Kidney (tissue), 14 donors: Measurements from ENCODE around the gene RPS6KA3. TPM values are rescaled to one million over a fixed set of nuclear protein-coding genes. Genes with fewer than 3 reads are reported as not detected.

Source experiments
- DNase-seq, 5 donors: peaks; one replicate each; pipeline ENCODE4 v3.0.0-alpha.2; 2013 to 2020
- FAIRE-seq: peaks from 2 replicates; lab custom pipeline; 2012; peaks lifted over from hg19 to GRCh38; lab: Jason Lieb, UNC
- H3K27ac ChIP-seq, 2 donors: one replicate each; pipeline ENCODE4 v1.7.0; 2013; ENCODE audit warnings: low read depth in 2 of 2, low read length in 2 of 2, inconsistent platforms in 1 of 2
- H3K27me3 ChIP-seq: one replicate; pipeline ENCODE4 v1.7.1; 2013; ENCODE audit warnings: low read length, inconsistent platforms; ENCODE audit not compliant: control insufficient read depth, insufficient read depth
- H3K36me3 ChIP-seq, 3 donors: one replicate each; pipeline versions ENCODE4 v1.7.0 to v1.7.1; 2013; ENCODE audit warnings: low read length in 3 of 3, control low read depth in 1 of 3, inconsistent platforms in 1 of 3; ENCODE audit not compliant: insufficient read depth in 3 of 3, control insufficient read depth in 2 of 3
- H3K4me1 ChIP-seq, 3 donors: one replicate each; pipeline versions ENCODE4 v1.7.0 to v1.7.1; 2013; ENCODE audit warnings: low read length in 3 of 3, inconsistent platforms in 1 of 3, low read depth in 1 of 3; ENCODE audit not compliant: control insufficient read depth in 2 of 3, insufficient read depth in 2 of 3
- H3K4me3 ChIP-seq, 3 donors: one replicate each; pipeline versions ENCODE4 v1.7.0 to v1.8.1; 2013; ENCODE audit warnings: low read length in 3 of 3, control low read depth in 1 of 3, inconsistent platforms in 1 of 3
- H3K9ac ChIP-seq, 3 donors: one replicate each; pipeline versions ENCODE4 v1.7.0 to v1.7.1; 2013; ENCODE audit warnings: low read length in 3 of 3, control low read depth in 1 of 3, inconsistent platforms in 1 of 3
- H3K9me3 ChIP-seq, 3 donors: one replicate each; pipeline versions ENCODE4 v1.7.0 to v1.7.1; 2013; ENCODE audit warnings: low read length in 3 of 3, control low read depth in 1 of 3, inconsistent platforms in 1 of 3; ENCODE audit not compliant: control insufficient read depth in 2 of 3, insufficient read depth in 1 of 3
- intact Hi-C: fragments of 100-400 bp; cut with DNase I; formaldehyde crosslinking; loops from one replicate; pipeline ENCODE4 v1.11.1; 2022
- polyA plus RNA-seq: library from polyadenylated mRNA; stranded (reverse); fragments of 350-450 nt; fragmentation: Illumina TruSeq; extraction: RNeasy Lipid Tissue Mini Kit (QIAGEN cat#74804); gene quantifications from one replicate; pipeline ENCODE4 v1.2.3, GENCODE V29; 2014; ENCODE audit warnings: low read depth, low replicate concordance; ENCODE audit not compliant: insufficient read depth
- total RNA-seq: library from RNA; stranded (reverse); fragmentation: NEBNext Ultra II Directional; extraction: Animal tissue kit (Norgen Biotek cat#: 25700); gene quantifications from one replicate; pipeline ENCODE4 v1.2.1, GENCODE V29; 2021
- TF ChIP-seq, protein P1 (sequence below): IDR thresholded peaks from 3 replicates; pipeline ENCODE4 v1.5.1; 2012; ENCODE audit warnings: mild to moderate bottlenecking, moderate library complexity, borderline replicate concordance; ENCODE audit not compliant: insufficient read depth; ENCODE audit errors: extremely low read depth
- donor health status: control.
- donor health status: control.
- donor health status: control.
- donor health status: control.
- donor health status: control.
- donor health status: DM: yes; HTN: yes; CAD: no.
- donor health status: Normal renal cell carcinoma (clear cell type).

Gene RPS6KA3
- total and polyA plus RNA-seq, 2 donors from 2014 or later = 9.9 to 42.8 TPM

- TF ChIP-seq, protein P1, sequence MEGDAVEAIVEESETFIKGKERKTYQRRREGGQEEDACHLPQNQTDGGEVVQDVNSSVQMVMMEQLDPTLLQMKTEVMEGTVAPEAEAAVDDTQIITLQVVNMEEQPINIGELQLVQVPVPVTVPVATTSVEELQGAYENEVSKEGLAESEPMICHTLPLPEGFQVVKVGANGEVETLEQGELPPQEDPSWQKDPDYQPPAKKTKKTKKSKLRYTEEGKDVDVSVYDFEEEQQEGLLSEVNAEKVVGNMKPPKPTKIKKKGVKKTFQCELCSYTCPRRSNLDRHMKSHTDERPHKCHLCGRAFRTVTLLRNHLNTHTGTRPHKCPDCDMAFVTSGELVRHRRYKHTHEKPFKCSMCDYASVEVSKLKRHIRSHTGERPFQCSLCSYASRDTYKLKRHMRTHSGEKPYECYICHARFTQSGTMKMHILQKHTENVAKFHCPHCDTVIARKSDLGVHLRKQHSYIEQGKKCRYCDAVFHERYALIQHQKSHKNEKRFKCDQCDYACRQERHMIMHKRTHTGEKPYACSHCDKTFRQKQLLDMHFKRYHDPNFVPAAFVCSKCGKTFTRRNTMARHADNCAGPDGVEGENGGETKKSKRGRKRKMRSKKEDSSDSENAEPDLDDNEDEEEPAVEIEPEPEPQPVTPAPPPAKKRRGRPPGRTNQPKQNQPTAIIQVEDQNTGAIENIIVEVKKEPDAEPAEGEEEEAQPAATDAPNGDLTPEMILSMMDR = no peak
- Histone ChIP-seq H3K27ac (no peak overlapping the region), H3K36me3 (no peaks in the 10 kb centered on the region), H3K9ac (no peak overlapping the region), H3K4me3 (peak overlapping the region in 1 of 3 donors; percentile 29), H3K27me3 (peaks cover 17% of the 10 kb centered on the region), H3K4me1 (no peaks in the 10 kb centered on the region), H3K9me3 (no peaks in the 10 kb centered on the region)
- intact Hi-C loops = no loop called here
- FAIRE-seq (no peak), DNase-seq (peak in 1 of 5 donors; percentile 39)
Observed at GRCh38 chrX:20116087-20116576, 150.6 kb downstream of the RPS6KA3 start.

- DNase-seq (no peak), FAIRE-seq (no peak)
- Histone ChIP-seq H3K9ac (no peak overlapping the region), H3K4me1 (no peaks in the 10 kb centered on the region), H3K9me3 (no peaks in the 10 kb centered on the region), H3K27me3 (peaks cover 12% of the 10 kb centered on the region), H3K27ac (no peak overlapping the region), H3K4me3 (no peak overlapping the region), H3K36me3 (no peaks in the 10 kb centered on the region)
- TF ChIP-seq, protein P1 = no peak
- intact Hi-C loops = no loop called here
Observed at GRCh38 chrX:20112022-20112774, 154.5 kb downstream of the RPS6KA3 start.

- intact Hi-C loops = no loop called here
- TF ChIP-seq, protein P1 = no peak
- Histone ChIP-seq H3K36me3 (no peaks in the 10 kb centered on the region), H3K4me3 (no peak overlapping the region), H3K4me1 (no peaks in the 10 kb centered on the region), H3K27ac (no peak overlapping the region), H3K27me3 (peaks cover 9% of the 10 kb centered on the region), H3K9ac (no peak overlapping the region), H3K9me3 (no peaks in the 10 kb centered on the region)
- FAIRE-seq (no peak), DNase-seq (no peak)
Observed at GRCh38 chrX:20111271-20111670, 155.4 kb downstream of the RPS6KA3 start.
